Keratinocyte (primary cell): ENCODE results near the gene MXRA8. TPM values are rescaled to one million over a fixed set of nuclear protein-coding genes. Genes with fewer than 3 reads are reported as not detected.

Experiments
- DNase-seq: peaks from one replicate; pipeline ENCODE4 v3.0.0-alpha.2; 2011; ENCODE audit warnings: low read depth, missing footprints, low spot score
- FAIRE-seq: peaks from 2 replicates; lab custom pipeline; 2011; peaks lifted over from hg19 to GRCh38; lab: Jason Lieb, UNC
- H2AFZ ChIP-seq: 2 replicates; pipeline ENCODE4 v1.6.0; 2012; ENCODE audit warnings: low read length, control low read depth, inconsistent platforms; ENCODE audit not compliant: control insufficient read depth
- H3K27ac ChIP-seq: 2 replicates; pipeline ENCODE4 v1.5.1; 2011; ENCODE audit warnings: low read length; ENCODE audit not compliant: control insufficient read depth, insufficient read depth
- H3K27me3 ChIP-seq: 3 replicates; pipeline ENCODE4 v1.6.0; 2011; ENCODE audit warnings: low read length; ENCODE audit not compliant: control insufficient read depth, insufficient read depth; ENCODE audit errors: extremely low read depth
- H3K36me3 ChIP-seq, 2 experiments: 2 replicates in 1 of 2; 3 replicates in 1 of 2; pipeline ENCODE4 v1.5.1; 2011; ENCODE audit warnings: low read length in 2 of 2, mild to moderate bottlenecking in 1 of 2; ENCODE audit not compliant: control insufficient read depth in 2 of 2, insufficient read depth in 2 of 2; ENCODE audit errors: extremely low read depth in 1 of 2
- H3K4me1 ChIP-seq: 3 replicates; pipeline ENCODE4 v1.5.1; 2011; ENCODE audit warnings: low read length; ENCODE audit not compliant: control insufficient read depth, insufficient read depth; ENCODE audit errors: extremely low read depth
- H3K4me2 ChIP-seq: 3 replicates; pipeline ENCODE4 v1.6.0; 2011; ENCODE audit warnings: low read depth, low read length; ENCODE audit not compliant: control insufficient read depth, insufficient read depth; ENCODE audit errors: extremely low read depth
- H3K4me3 ChIP-seq, 3 experiments: fragments of 200-600 bp in 1 of 3; sonication (generic) in 1 of 3; 2 replicates in 2 of 3; 3 replicates in 1 of 3; pipeline ENCODE4 v1.5.1; 2011 to 2016; ENCODE audit warnings: low read length in 3 of 3, mild to moderate bottlenecking in 3 of 3, control low read depth in 2 of 3, inconsistent platforms in 1 of 3, low read depth in 1 of 3, mixed read lengths in 1 of 3, mixed run types in 1 of 3, moderate library complexity in 1 of 3; ENCODE audit not compliant: control insufficient read depth in 2 of 3, insufficient read depth in 2 of 3; ENCODE audit errors: extremely low read depth in 1 of 3
- H3K79me2 ChIP-seq: 2 replicates; pipeline ENCODE4 v1.6.0; 2012; ENCODE audit warnings: low read length; ENCODE audit not compliant: control insufficient read depth, insufficient read depth
- H3K9ac ChIP-seq: 3 replicates; pipeline ENCODE4 v1.6.0; 2011; ENCODE audit warnings: low read length; ENCODE audit not compliant: control insufficient read depth, insufficient read depth; ENCODE audit errors: extremely low read depth
- H3K9me1 ChIP-seq: 3 replicates; pipeline ENCODE4 v1.6.0; 2011; ENCODE audit warnings: low read length; ENCODE audit not compliant: control insufficient read depth, insufficient read depth; ENCODE audit errors: extremely low read depth
- H3K9me3 ChIP-seq: 2 replicates; pipeline ENCODE4 v1.5.1; 2012; ENCODE audit warnings: low read depth, low read length; ENCODE audit not compliant: control insufficient read depth
- H4K20me1 ChIP-seq: 3 replicates; pipeline ENCODE4 v1.6.0; 2011; ENCODE audit warnings: low read length; ENCODE audit not compliant: control insufficient read depth, insufficient read depth; ENCODE audit errors: extremely low read depth
- EZH2 ChIP-seq: IDR thresholded peaks from one replicate; pipeline ENCODE4 v1.6.1; 2012; ENCODE audit warnings: inconsistent platforms, mild to moderate bottlenecking, low read length, moderate library complexity
- dilution Hi-C: fragments of 300-500 bp; cut with MboI; formaldehyde crosslinking; loops from one replicate; pipeline ENCODE4 v1.7.0; 2020; ENCODE audit warnings: low sequenced_read_pairs; ENCODE audit not compliant: extremely low pct_ligation_motif_present
- polyA plus RNA-seq, 5 experiments: library from polyadenylated mRNA; depleted of rRNA in 3 of 5; stranded (reverse) in 3 of 5; stranded (forward) in 1 of 5; unstranded in 1 of 5; fragments of >200 nt; gene quantifications; 1 replicate in 1 of 5; 2 replicates in 3 of 5; 3 replicates in 1 of 5; pipeline versions ENCODE4 v1.2.1 to v1.2.3, GENCODE V29; 2011 to 2012; ENCODE audit warnings: missing spikeins in 2 of 5, low read depth in 1 of 5, low replicate concordance in 1 of 5
- TF ChIP-seq, protein P1 (sequence below), 3 experiments: IDR thresholded peaks in 1 of 3; conservative IDR thresholded peaks in 1 of 3; optimal IDR thresholded peaks in 1 of 3; 2 replicates in 2 of 3; 3 replicates in 1 of 3; pipeline versions ENCODE3 to v1.5.1; 2011; ENCODE audit warnings: low read length in 3 of 3, mild to moderate bottlenecking in 3 of 3, moderate library complexity in 2 of 3, control low read depth in 1 of 3, inconsistent platforms in 1 of 3; ENCODE audit not compliant: insufficient read depth in 2 of 3; ENCODE audit errors: extremely low read depth in 1 of 3

Gene MXRA8
- polyA plus RNA-seq, 1 donor (not counting 4 experiments of a cell fraction or from before 2014, with no cell fraction given): not detected

DNA sequence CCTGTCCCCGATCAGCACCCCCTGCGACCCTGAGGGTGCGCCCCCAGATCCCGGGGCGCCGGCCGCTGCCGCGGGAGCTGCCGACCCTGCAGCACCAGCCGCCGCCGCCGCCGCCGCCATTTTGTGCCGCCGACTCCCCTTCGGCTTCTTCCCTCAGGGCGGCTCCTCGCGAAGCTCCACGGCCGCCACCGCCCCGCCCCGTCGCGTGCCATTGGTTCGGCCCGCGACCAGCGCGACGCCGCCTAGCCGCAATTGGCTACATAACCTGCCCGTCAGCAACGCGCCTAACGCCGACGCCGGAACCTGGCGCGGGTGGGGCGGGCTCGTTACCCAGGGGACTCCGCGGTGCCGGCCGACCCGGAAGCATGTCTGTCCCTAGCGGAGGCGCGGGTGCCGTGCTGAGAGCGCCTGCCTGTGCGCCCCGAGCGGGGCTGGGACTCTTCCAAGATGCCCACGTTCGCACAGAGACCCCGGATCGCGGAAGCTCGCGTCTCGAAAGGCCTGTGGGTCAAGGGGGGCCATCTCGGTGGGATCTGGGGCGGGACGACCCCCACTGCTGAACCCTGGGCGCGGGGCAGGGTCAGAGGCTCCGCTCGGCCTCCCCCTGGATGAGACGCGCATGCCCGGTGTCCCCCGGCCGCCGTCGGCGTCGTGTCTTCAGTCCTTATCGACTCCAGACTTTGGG lies 41.0 kb upstream of the MXRA8 start, which contains the start of gene CCNL2:
CCNL2 (minus strand) TSS at position 149 of the 685 bp plus-strand sequence; CDS start at position 120, 29 bp downstream.
- dilution Hi-C loops: no loop called here
- Histone ChIP-seq H4K20me1 (peaks cover 7% of the 10 kb centered on the region), H3K9me1 (no peaks in the 10 kb centered on the region), H3K4me2 (peak within 1 kb of the TSS; percentile 98), H3K79me2 (peaks cover 62% of the 10 kb centered on the region), H3K4me3 (peak within 1 kb of the TSS; percentile 92 to 97 (median 97)), H3K4me1 (peaks cover 37% of the 10 kb centered on the region), H3K9me3 (no peaks in the 10 kb centered on the region), H3K9ac (peak within 1 kb of the TSS; percentile 90), H2AFZ (peak within 1 kb of the TSS; percentile 86), H3K27ac (peak within 1 kb of the TSS; percentile 84), H3K36me3 (peaks cover 29 to 42% of the 10 kb centered on the region in 2 experiments), H3K27me3 (no peaks in the 10 kb centered on the region)
- DNase-seq (peak; percentile 68), FAIRE-seq (no peak)
- no peak for TF ChIP-seq EZH2
- TF ChIP-seq, protein P1, sequence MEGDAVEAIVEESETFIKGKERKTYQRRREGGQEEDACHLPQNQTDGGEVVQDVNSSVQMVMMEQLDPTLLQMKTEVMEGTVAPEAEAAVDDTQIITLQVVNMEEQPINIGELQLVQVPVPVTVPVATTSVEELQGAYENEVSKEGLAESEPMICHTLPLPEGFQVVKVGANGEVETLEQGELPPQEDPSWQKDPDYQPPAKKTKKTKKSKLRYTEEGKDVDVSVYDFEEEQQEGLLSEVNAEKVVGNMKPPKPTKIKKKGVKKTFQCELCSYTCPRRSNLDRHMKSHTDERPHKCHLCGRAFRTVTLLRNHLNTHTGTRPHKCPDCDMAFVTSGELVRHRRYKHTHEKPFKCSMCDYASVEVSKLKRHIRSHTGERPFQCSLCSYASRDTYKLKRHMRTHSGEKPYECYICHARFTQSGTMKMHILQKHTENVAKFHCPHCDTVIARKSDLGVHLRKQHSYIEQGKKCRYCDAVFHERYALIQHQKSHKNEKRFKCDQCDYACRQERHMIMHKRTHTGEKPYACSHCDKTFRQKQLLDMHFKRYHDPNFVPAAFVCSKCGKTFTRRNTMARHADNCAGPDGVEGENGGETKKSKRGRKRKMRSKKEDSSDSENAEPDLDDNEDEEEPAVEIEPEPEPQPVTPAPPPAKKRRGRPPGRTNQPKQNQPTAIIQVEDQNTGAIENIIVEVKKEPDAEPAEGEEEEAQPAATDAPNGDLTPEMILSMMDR (optimal IDR thresholded peaks at IDR 0.05 in 1 of 3, IDR thresholded peaks at IDR 0.05 in 1 of 3, conservative IDR thresholded peaks at IDR 0.05 in 1 of 3; ENCODE audit: extremely low read depth in 1 of 3, insufficient read depth in 2 of 3, low read length in 3 of 3): peak; percentile 34 to 74 (median 39)

DNA sequence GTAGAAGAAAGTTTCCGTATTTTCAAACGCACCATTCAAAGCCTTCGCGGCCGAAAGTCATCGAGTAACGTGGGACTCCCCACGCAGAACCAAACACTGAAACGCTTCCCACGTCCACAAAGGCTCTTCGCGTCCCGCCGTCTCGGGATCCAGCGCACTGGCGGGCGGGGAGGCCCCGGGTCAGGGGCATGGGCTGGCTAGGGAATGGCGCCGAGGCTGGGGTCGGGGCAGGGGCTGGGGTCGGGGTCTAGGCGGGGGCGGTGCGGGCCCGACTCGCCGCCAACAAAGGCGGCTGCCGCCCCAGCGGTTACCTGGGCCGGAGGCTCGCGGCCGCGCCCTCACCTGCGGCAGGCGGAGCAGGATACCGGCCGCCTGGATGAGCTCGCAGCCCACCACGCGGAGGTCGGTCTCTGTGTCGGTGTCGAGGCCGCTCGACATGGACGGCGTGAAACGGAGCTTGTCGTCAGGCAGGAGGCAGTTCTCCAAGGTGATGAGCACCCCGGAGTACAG lies 40.4 kb upstream of the MXRA8 start:
- Histone ChIP-seq H2AFZ (peak overlapping the region; percentile 86), H4K20me1 (peaks cover 7% of the 10 kb centered on the region), H3K9me1 (no peaks in the 10 kb centered on the region), H3K27me3 (no peaks in the 10 kb centered on the region), H3K9ac (peak overlapping the region; percentile 90), H3K79me2 (peaks cover 65% of the 10 kb centered on the region), H3K4me1 (peaks cover 37% of the 10 kb centered on the region), H3K27ac (peak overlapping the region; percentile 84), H3K4me3 (peak overlapping the region; percentile 92 to 97 (median 97)), H3K9me3 (no peaks in the 10 kb centered on the region), H3K4me2 (peak overlapping the region; percentile 98), H3K36me3 (peaks cover 29 to 47% of the 10 kb centered on the region in 2 experiments)
- TF ChIP-seq, protein P1 (optimal IDR thresholded peaks at IDR 0.05 in 1 of 3, IDR thresholded peaks at IDR 0.05 in 1 of 3, conservative IDR thresholded peaks at IDR 0.05 in 1 of 3; ENCODE audit: extremely low read depth in 1 of 3, insufficient read depth in 2 of 3, low read length in 3 of 3): no peak
- TF ChIP-seq EZH2: no peak
- dilution Hi-C loops: no loop called here
- FAIRE-seq: no peak
- DNase-seq: no peak
